Breast epithelium (tissue), 3 donors: ENCODE measurements around the gene BCL2L13.

Experiments
- POLR2A ChIP-seq: fragments of 450-650 bp; IDR thresholded peaks from one replicate; pipeline ENCODE4 v1.6.1; 2016; ENCODE audit warnings: antibody characterized with exemption, mild to moderate bottlenecking, moderate library complexity
- POLR2AphosphoS5 ChIP-seq, 3 donors: sonication (generic); formaldehyde crosslinking; IDR thresholded peaks; one replicate each; pipeline ENCODE4 v1.6.1; 2017; ENCODE audit warnings: antibody characterized with exemption in 3 of 3
- TF ChIP-seq, protein P1 (sequence below), 3 donors: fragments of 450-650 bp; IDR thresholded peaks; one replicate each; pipeline ENCODE4 v1.5.1; 2016 to 2017; ENCODE audit warnings: antibody characterized with exemption in 3 of 3, mild to moderate bottlenecking in 3 of 3, moderate library complexity in 3 of 3

DNA sequence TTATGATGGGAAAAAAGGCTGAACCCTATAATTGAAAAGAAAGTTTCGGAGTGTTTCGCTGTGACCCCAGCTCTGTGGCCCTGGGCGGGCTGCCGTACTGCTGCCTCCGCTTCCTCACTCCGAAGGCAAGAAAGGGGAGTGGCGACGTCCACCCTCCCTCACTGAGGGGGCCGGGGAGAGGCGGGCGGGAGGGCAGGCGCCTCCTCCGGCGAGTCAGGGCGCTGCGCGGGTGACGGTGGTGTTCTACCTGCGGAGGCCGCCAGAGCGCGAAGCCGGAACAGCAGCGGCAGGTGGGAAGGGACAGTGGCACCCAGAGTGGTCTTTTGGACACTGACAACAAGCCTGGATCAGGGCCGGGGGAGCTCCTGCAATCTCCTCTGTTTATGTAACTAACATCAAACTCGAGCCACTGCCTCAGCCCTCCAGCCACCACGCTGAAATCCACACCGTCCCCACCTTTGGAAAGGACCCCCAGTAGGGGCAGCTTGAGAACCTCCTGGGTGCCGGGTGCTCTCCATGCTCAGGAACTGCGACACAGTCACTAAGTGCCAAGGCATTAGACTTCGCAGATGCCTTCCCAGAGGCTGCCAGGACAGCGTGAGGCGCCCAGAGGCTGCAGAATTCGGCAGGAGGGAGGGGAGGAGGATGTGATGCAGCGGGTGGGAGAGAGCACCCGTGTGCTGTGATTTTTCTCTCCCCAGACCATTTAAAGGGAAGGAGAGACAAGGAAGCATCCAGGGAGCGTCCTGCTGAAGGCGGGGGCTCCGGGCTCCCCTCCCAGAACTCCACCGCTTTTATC is 110.2 kb downstream of the BCL2L13 start:
- TF ChIP-seq, protein P1, sequence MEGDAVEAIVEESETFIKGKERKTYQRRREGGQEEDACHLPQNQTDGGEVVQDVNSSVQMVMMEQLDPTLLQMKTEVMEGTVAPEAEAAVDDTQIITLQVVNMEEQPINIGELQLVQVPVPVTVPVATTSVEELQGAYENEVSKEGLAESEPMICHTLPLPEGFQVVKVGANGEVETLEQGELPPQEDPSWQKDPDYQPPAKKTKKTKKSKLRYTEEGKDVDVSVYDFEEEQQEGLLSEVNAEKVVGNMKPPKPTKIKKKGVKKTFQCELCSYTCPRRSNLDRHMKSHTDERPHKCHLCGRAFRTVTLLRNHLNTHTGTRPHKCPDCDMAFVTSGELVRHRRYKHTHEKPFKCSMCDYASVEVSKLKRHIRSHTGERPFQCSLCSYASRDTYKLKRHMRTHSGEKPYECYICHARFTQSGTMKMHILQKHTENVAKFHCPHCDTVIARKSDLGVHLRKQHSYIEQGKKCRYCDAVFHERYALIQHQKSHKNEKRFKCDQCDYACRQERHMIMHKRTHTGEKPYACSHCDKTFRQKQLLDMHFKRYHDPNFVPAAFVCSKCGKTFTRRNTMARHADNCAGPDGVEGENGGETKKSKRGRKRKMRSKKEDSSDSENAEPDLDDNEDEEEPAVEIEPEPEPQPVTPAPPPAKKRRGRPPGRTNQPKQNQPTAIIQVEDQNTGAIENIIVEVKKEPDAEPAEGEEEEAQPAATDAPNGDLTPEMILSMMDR (IDR thresholded peaks at IDR 0.05), result no peak
- TF ChIP-seq POLR2AphosphoS5 (IDR thresholded peaks at IDR 0.05) (no peak), POLR2A (no peak)
